A549 (cell line): ENCODE measurements around the gene PGBD5.

ENCODE experiments used
- EP300 ChIP-seq, 2 experiments: fragments of >200 bp; sonication (Bioruptor Twin); formaldehyde crosslinking; IDR thresholded peaks; 2 replicates in 1 of 2; 3 replicates in 1 of 2; pipeline ENCODE4 v1.6.1; 2016 to 2017
- HEYL ChIP-seq: fragments of 250-450 bp; sonication (Bioruptor Pico); IDR thresholded peaks from 2 replicates; pipeline ENCODE4 v1.8.0; 2021; ENCODE audit warnings: mild to moderate bottlenecking, moderate library complexity
- JUNB ChIP-seq: fragments of >200 bp; sonication (Bioruptor Twin); formaldehyde crosslinking; IDR thresholded peaks from 2 replicates; pipeline ENCODE4 v1.6.1; 2016
- NFE2L2 ChIP-seq: fragments of 150-350 bp; conservative IDR thresholded peaks from 2 replicates; pipeline ENCODE4 v1.6.1; 2014; ENCODE audit warnings: low read length
- PBX3 ChIP-seq: IDR thresholded peaks from 2 replicates; pipeline ENCODE4 v1.6.1; 2012
- POLR2A ChIP-seq: IDR thresholded peaks from 2 replicates; pipeline ENCODE4 v1.6.1; 2012; ENCODE audit warnings: mild to moderate bottlenecking, low read length
- REST ChIP-seq: fragments of 200-600 bp; sonication (generic); IDR thresholded peaks from 2 replicates; pipeline ENCODE4 v1.6.1; 2016; ENCODE audit warnings: antibody characterized with exemption, mild to moderate bottlenecking, moderate library complexity
- RFX5 ChIP-seq: fragments of 450-650 bp; IDR thresholded peaks from 2 replicates; pipeline ENCODE4 v1.7.1; 2014; ENCODE audit warnings: antibody characterized with exemption, mild to moderate bottlenecking, moderate library complexity
- TFCP2L1 ChIP-seq: fragments of 250-450 bp; sonication (Bioruptor Pico); IDR thresholded peaks from 2 replicates; pipeline ENCODE4 v1.5.0; 2021; ENCODE audit warnings: mild to moderate bottlenecking
- TF ChIP-seq, protein P1 (sequence below): fragments of >200 bp; sonication (Bioruptor Twin); formaldehyde crosslinking; IDR thresholded peaks from 3 replicates; pipeline ENCODE4 v1.5.1; 2016
- TF ChIP-seq, protein P2 (sequence below): fragments of >200 bp; sonication (Bioruptor Twin); formaldehyde crosslinking; IDR thresholded peaks from 3 replicates; pipeline ENCODE4 v1.6.1; 2016
- TF ChIP-seq, protein P3 (sequence below): IDR thresholded peaks from 2 replicates; pipeline ENCODE4 v1.6.1; 2012

GRCh38 chr1:230323686-230324085, 102.4 kb downstream of the PGBD5 start:
- TF ChIP-seq TFCP2L1 (CRISPR knock-in tag) (no peak), HEYL (no peak), EP300 (IDR thresholded peaks at IDR 0.05) (no peak), REST (no peak), JUNB (no peak), POLR2A (no peak), RFX5 (no peak), NFE2L2 (no peak), PBX3 (no peak)
- TF ChIP-seq, protein P1, sequence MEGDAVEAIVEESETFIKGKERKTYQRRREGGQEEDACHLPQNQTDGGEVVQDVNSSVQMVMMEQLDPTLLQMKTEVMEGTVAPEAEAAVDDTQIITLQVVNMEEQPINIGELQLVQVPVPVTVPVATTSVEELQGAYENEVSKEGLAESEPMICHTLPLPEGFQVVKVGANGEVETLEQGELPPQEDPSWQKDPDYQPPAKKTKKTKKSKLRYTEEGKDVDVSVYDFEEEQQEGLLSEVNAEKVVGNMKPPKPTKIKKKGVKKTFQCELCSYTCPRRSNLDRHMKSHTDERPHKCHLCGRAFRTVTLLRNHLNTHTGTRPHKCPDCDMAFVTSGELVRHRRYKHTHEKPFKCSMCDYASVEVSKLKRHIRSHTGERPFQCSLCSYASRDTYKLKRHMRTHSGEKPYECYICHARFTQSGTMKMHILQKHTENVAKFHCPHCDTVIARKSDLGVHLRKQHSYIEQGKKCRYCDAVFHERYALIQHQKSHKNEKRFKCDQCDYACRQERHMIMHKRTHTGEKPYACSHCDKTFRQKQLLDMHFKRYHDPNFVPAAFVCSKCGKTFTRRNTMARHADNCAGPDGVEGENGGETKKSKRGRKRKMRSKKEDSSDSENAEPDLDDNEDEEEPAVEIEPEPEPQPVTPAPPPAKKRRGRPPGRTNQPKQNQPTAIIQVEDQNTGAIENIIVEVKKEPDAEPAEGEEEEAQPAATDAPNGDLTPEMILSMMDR = no peak
- TF ChIP-seq, protein P2, sequence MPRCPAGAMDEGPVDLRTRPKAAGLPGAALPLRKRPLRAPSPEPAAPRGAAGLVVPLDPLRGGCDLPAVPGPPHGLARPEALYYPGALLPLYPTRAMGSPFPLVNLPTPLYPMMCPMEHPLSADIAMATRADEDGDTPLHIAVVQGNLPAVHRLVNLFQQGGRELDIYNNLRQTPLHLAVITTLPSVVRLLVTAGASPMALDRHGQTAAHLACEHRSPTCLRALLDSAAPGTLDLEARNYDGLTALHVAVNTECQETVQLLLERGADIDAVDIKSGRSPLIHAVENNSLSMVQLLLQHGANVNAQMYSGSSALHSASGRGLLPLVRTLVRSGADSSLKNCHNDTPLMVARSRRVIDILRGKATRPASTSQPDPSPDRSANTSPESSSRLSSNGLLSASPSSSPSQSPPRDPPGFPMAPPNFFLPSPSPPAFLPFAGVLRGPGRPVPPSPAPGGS = no peak
- TF ChIP-seq, protein P3, sequence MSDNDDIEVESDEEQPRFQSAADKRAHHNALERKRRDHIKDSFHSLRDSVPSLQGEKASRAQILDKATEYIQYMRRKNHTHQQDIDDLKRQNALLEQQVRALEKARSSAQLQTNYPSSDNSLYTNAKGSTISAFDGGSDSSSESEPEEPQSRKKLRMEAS = no peak
